ENCODE data around the gene ATP2C2. TPM values are rescaled to one million over a fixed set of nuclear protein-coding genes. Genes with fewer than 3 reads are reported as not detected.

The ATP2C2 gene
- total RNA-seq, 1 experiment from 2014 or later = 4.0 TPM

DNA sequence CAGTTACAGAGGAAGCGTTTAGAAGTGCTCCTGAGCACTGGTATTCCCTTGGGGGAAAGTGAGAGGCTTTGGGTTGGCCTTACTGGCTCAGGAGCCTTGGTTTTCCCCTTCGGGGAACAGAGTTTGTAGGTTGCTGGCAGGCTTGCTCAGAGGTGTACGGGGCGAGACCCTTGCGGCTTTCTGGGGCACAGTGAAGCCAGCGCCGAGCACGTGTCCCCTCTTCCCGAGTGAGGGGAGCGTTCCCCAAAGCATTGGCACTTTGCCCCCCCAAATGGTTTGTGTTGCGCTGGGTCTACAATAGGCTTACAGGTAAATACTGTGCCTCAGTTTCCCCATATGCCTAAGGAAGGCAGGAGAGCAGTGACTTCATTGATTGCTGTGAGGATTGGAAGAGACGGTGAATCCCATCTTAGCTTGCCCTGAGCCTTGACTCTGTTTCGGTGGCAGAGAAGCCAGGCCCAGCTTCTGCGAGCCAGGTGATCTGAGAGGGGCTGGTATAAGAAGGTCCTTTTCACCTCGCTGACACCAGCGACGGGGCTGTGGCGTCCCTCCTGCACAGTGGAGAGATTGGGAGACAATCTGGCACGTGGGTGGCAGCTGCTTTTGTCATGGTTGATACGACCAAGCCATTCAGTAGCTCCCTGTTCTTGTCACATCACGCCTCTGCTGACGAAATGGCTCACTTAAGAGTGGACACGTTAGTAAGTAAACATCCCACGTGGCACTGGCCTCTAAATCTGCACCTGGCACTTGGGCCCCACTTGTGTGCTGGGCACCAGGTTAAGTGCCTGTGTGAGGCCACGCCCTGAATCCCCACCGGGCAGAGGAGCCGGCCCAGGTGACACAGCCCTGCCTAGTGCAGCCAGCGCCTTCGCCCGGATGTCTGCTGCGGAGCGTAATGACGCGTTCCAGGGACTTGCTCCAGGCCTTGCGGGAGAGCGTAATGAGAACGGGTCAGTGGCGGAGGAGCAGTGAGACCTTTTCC, 81.1 kb downstream of the ATP2C2 start:
- Histone ChIP-seq H3K27ac (ENCODE audit: insufficient read length, low read depth, low read length) (no peak overlapping the region), H3K9ac (ENCODE audit: extremely low read depth, insufficient read length, low read length) (no peak overlapping the region), H3K79me1 (ENCODE audit: insufficient read depth, low read depth, low read length, poor library complexity, severe bottlenecking) (no peaks in the 10 kb centered on the region), H4K8ac (replicated peaks; ENCODE audit: insufficient read length, low read depth, low read length) (no peak overlapping the region), H2BK20ac (ENCODE audit: low read depth, low read length, poor library complexity, severe bottlenecking) (no peak overlapping the region), H2BK5ac (ENCODE audit: insufficient read length, low read length) (no peak overlapping the region), H3K4me1 (ENCODE audit: insufficient read depth, low read length) (no peaks in the 10 kb centered on the region), H2BK12ac (ENCODE audit: insufficient read length, low read depth, low read length) (no peak overlapping the region), H2BK120ac (ENCODE audit: low read depth, low read length, poor library complexity, severe bottlenecking) (no peak overlapping the region), H2AK5ac (ENCODE audit: insufficient read length, low read length) (no peak overlapping the region), H3K4me2 (ENCODE audit: insufficient read depth, insufficient read length, low read length) (no peak overlapping the region), H3K18ac (ENCODE audit: insufficient read length, low read depth, low read length) (no peak overlapping the region), H3K23ac (ENCODE audit: insufficient read length, low read depth, low read length) (no peak overlapping the region), H3K79me2 (ENCODE audit: insufficient read depth, low read length) (no peaks in the 10 kb centered on the region), H3K27me3 (ENCODE audit: insufficient read depth, low read length) (no peaks in the 10 kb centered on the region), H3K9me3 (ENCODE audit: control insufficient read depth, low read depth, low read length) (no peaks in the 10 kb centered on the region), H3K4ac (ENCODE audit: low read depth, low read length) (no peak overlapping the region), H2AFZ (ENCODE audit: low read length) (no peak overlapping the region), H3K14ac (ENCODE audit: insufficient read depth, low read length) (no peak overlapping the region), H2BK15ac (ENCODE audit: low read depth, low read length) (no peak overlapping the region), H3K56ac (ENCODE audit: insufficient read length, low read depth, low read length) (no peak overlapping the region), H4K5ac (ENCODE audit: insufficient read length, low read depth, low read length) (no peak overlapping the region), H4K91ac (ENCODE audit: insufficient read length, low read depth, low read length) (no peak overlapping the region), H3K23me2 (ENCODE audit: insufficient read length, low read depth, low read length, poor library complexity, severe bottlenecking) (no peaks in the 10 kb centered on the region), H4K20me1 (ENCODE audit: control insufficient read depth, insufficient read depth, insufficient read length) (no peaks in the 10 kb centered on the region), H3T11ph (ENCODE audit: low read length) (no peak overlapping the region)
- no peaks in the 10 kb centered on the region for H3K9me3 Mint-ChIP-seq
- no CpG with 5 or more reads among the region's 38 CpGs for WGBS (ENCODE audit: extremely low coverage, insufficient read length, low lambda C conversion rate)
- DNase-seq = peak; percentile 28
- H3K27me3 Mint-ChIP-seq (ENCODE audit: low read depth) = peaks cover 2% of the 10 kb centered on the region
- H3K36me3 Mint-ChIP-seq (ENCODE audit: insufficient read depth in 1 of 3, low read depth in 3 of 3) = no peaks in the 10 kb centered on the region
- peaks cover 0 to 2% of the 10 kb centered on the region in 2 experiments; a peak in 1 of 4 replicates for H3K4me1 Mint-ChIP-seq
- TF ChIP-seq, protein P1, sequence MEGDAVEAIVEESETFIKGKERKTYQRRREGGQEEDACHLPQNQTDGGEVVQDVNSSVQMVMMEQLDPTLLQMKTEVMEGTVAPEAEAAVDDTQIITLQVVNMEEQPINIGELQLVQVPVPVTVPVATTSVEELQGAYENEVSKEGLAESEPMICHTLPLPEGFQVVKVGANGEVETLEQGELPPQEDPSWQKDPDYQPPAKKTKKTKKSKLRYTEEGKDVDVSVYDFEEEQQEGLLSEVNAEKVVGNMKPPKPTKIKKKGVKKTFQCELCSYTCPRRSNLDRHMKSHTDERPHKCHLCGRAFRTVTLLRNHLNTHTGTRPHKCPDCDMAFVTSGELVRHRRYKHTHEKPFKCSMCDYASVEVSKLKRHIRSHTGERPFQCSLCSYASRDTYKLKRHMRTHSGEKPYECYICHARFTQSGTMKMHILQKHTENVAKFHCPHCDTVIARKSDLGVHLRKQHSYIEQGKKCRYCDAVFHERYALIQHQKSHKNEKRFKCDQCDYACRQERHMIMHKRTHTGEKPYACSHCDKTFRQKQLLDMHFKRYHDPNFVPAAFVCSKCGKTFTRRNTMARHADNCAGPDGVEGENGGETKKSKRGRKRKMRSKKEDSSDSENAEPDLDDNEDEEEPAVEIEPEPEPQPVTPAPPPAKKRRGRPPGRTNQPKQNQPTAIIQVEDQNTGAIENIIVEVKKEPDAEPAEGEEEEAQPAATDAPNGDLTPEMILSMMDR (conservative IDR thresholded peaks at IDR 0.05) = no peak
- no peak overlapping the region for H3K4me3 Mint-ChIP-seq
- 0 out of 7 replicates have a peak overlapping the region, but pooled peaks of 1 of the 3 experiments have one; percentile 57 for H3K27ac Mint-ChIP-seq

All from H9 (cell line).